ENCODE data around the gene MLH3. TPM values are rescaled to one million over a fixed set of nuclear protein-coding genes. Genes with fewer than 3 reads are reported as not detected.

MLH3 gene
- total RNA-seq, 2 donors from 2014 or later, result 18.2 to 23.7 TPM

DNA sequence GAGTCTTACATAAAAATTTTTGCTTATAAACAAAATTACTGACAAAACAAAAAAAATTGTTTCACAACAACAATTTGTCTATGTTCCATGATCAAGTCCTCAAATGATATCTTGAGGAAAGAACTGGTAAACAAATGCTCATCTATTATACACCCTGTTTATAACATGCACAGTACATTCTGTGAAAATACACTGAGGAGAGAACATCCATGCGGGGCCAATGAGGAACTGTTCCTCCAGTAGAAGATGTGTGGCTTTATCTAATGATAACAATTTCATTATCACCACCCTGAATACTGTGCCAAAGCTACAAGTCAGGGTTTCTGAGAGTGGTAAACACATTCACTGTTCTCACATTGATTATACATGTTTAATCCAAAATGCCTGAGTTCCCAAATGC, 10.8 kb downstream of the MLH3 start:
- no peak for DNase-seq
- H3K4me3 ChIP-seq, result no peak overlapping the region
- peaks cover 0 to 2% of the 10 kb centered on the region in 2 donors for H3K36me3 ChIP-seq (replicated peaks in 1 of 2; ENCODE audit: insufficient read depth in 1 of 2, low read depth in 2 of 2)
- WGBS, 2 donors, result 50 to 59% methylated on average over 1 of the region's 1 CpG
- peak overlapping the region in 3 of 4 donors; percentile 5 to 74 (median 66) for H3K27ac ChIP-seq
- H3K4me1 ChIP-seq, result peaks cover 32% of the 10 kb centered on the region
- TF ChIP-seq POLR2A (IDR thresholded peaks at IDR 0.05), result no peak
- TF ChIP-seq, protein P1, sequence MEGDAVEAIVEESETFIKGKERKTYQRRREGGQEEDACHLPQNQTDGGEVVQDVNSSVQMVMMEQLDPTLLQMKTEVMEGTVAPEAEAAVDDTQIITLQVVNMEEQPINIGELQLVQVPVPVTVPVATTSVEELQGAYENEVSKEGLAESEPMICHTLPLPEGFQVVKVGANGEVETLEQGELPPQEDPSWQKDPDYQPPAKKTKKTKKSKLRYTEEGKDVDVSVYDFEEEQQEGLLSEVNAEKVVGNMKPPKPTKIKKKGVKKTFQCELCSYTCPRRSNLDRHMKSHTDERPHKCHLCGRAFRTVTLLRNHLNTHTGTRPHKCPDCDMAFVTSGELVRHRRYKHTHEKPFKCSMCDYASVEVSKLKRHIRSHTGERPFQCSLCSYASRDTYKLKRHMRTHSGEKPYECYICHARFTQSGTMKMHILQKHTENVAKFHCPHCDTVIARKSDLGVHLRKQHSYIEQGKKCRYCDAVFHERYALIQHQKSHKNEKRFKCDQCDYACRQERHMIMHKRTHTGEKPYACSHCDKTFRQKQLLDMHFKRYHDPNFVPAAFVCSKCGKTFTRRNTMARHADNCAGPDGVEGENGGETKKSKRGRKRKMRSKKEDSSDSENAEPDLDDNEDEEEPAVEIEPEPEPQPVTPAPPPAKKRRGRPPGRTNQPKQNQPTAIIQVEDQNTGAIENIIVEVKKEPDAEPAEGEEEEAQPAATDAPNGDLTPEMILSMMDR (IDR thresholded peaks at IDR 0.05), result no peak
- no peaks in the 10 kb centered on the region for H3K27me3 ChIP-seq
- ATAC-seq, result no peak
- H3K9me3 ChIP-seq, result no peaks in the 10 kb centered on the region
- intact Hi-C loops (cut with DNase I), result no loop called here

DNA sequence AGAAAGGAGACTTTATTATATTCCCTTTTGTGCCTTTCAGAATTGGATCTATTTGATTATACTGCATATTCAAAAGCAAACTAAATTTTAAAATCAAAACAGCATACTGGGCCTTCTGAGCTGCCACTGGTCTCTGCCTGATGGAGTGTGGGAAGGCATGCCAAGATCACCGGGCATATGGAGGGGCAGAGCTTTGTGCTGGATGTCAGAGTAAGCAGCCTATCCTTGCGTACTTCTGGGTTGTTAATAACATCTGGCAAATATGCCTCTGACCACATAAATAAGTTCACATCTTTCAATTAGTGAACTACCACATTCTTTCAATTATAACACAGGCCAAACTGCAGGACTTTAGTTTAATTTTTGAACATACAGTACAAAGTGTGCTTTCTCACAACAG, 18.3 kb downstream of the MLH3 start:
- TF ChIP-seq, protein P1 (IDR thresholded peaks at IDR 0.05), result no peak
- TF ChIP-seq POLR2A (IDR thresholded peaks at IDR 0.05), result no peak
- WGBS, 2 donors, result 89 to 96% methylated on average over 2 of the region's 2 CpGs
- intact Hi-C loops (cut with DNase I), result no loop called here
- peaks cover 0 to 10% of the 10 kb centered on the region in 2 donors for H3K36me3 ChIP-seq (replicated peaks in 1 of 2; ENCODE audit: insufficient read depth in 1 of 2, low read depth in 2 of 2)
- H3K4me1 ChIP-seq, result no peaks in the 10 kb centered on the region
- no peaks in the 10 kb centered on the region for H3K9me3 ChIP-seq
- no peak overlapping the region for H3K27ac ChIP-seq
- H3K4me3 ChIP-seq, result no peak overlapping the region
- ATAC-seq (no peak), DNase-seq (no peak)
- no peaks in the 10 kb centered on the region for H3K27me3 ChIP-seq

DNA sequence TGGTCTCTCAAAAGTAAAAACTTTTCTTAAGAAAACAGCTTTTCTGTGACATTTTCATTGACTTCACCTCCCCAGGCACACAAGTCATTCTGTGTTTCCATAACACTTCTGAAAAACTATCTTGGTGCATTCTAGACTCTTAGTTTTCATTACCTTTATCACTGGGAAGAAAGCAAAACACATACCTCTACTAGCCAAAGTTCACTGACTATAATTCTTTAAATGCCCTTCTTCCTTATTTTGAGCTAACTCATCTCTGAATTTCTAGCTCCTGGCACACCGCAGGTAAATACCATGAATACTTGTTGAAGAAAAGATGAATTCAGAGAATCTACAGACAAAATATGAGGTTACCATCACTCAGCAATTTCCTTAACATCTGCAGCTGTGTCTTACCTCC, 21.1 kb downstream of the MLH3 start:
- Histone ChIP-seq H3K27me3 (no peaks in the 10 kb centered on the region), H3K9me3 (no peaks in the 10 kb centered on the region), H3K36me3 (replicated peaks in 1 of 2; ENCODE audit: insufficient read depth in 1 of 2, low read depth in 2 of 2) (peaks cover 0 to 8% of the 10 kb centered on the region in 2 donors), H3K4me1 (no peaks in the 10 kb centered on the region), H3K27ac (no peak overlapping the region), H3K4me3 (no peak overlapping the region)
- DNase-seq (no peak), ATAC-seq (no peak)
- TF ChIP-seq, protein P1 (IDR thresholded peaks at IDR 0.05), result no peak
- TF ChIP-seq POLR2A (IDR thresholded peaks at IDR 0.05), result no peak
- intact Hi-C loops (cut with DNase I), result no loop called here
- 0% methylated on average over 1 of the region's 1 CpG for WGBS, 2 donors

DNA sequence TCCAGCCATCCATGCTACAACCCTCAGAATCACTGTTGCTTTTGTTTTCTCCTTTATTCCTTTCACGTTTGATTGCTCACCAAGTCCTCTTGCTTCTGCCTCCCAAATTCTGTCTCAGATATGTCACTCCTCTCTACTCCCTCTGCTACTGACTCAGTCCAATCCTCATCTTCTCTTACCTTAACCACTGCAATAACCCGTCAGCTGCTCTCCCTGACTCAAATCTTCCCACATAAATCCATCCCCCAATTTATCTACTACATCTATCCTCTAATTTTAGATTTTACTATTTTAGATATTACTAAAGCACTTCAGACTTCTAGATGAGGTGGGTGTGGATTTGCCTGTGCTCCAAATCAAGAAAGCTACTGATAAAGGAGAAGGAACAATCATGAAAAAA, 25.4 kb downstream of the MLH3 start:
- ATAC-seq, result no peak
- Histone ChIP-seq H3K36me3 (replicated peaks in 1 of 2; ENCODE audit: insufficient read depth in 1 of 2, low read depth in 2 of 2) (no peaks in the 10 kb centered on the region), H3K27ac (no peak overlapping the region)

DNA sequence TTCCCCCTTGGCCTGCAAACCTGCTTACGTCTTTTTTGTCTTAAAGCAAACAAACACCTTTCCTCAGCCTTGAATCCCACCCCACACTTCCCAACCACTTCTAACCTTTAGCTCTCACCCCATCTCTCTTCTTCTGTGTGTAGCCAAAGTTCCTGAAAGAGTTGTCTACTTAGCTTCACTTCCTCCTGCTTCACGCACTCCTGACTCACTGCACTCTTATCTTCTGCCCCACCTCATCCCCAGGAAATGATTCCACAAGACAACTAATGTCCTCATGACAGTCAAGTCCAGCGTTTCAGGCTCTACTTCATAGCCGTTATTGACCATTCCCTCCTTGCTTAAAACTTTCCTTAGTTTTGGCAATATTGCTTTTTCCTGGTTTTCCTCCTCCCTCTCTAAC, 26.2 kb downstream of the MLH3 start:
- no peaks in the 10 kb centered on the region for H3K9me3 ChIP-seq
- ATAC-seq (no peak), DNase-seq (no peak)
- WGBS, 2 donors, result 68 to 79% methylated on average over 4 of the region's 4 CpGs
- no peaks in the 10 kb centered on the region for H3K4me1 ChIP-seq
- TF ChIP-seq, protein P1 (IDR thresholded peaks at IDR 0.05), result no peak
- no peak for TF ChIP-seq POLR2A (IDR thresholded peaks at IDR 0.05)
- no peak overlapping the region for H3K27ac ChIP-seq
- no peaks in the 10 kb centered on the region for H3K36me3 ChIP-seq (replicated peaks in 1 of 2; ENCODE audit: insufficient read depth in 1 of 2, low read depth in 2 of 2)
- no peak overlapping the region for H3K4me3 ChIP-seq
- intact Hi-C loops (cut with DNase I), result no loop called here
- H3K27me3 ChIP-seq, result no peaks in the 10 kb centered on the region

More for the DNA sequence above, 25.4 kb downstream of the MLH3 start:
- intact Hi-C loops (cut with DNase I), result no loop called here
- 89 to 90% methylated on average over 2 of the region's 2 CpGs for WGBS, 2 donors
- H3K4me1 ChIP-seq, result no peaks in the 10 kb centered on the region
- TF ChIP-seq POLR2A (IDR thresholded peaks at IDR 0.05), result no peak
- TF ChIP-seq, protein P1 (IDR thresholded peaks at IDR 0.05), result no peak
- no peaks in the 10 kb centered on the region for H3K27me3 ChIP-seq
- DNase-seq, result no peak
- no peaks in the 10 kb centered on the region for H3K9me3 ChIP-seq
- no peak overlapping the region for H3K4me3 ChIP-seq

All from body of pancreas (tissue), 4 donors.